HepG2 (cell line): ENCODE measurements around the gene IDNK.

Experiments used
- CTCF ChIP-seq: sonication (generic); formaldehyde crosslinking; IDR thresholded peaks from 2 replicates; pipeline ENCODE4 v1.5.0; 2020; ENCODE audit warnings: mild to moderate bottlenecking, missing genetic modification reagents, moderate library complexity
- DBP ChIP-seq: sonication (generic); formaldehyde crosslinking; IDR thresholded peaks from 2 replicates; pipeline ENCODE4 v1.4.0; 2020; ENCODE audit warnings: missing genetic modification reagents; ENCODE audit errors: not compliant biosample characterization
- KLF12 ChIP-seq: sonication (generic); formaldehyde crosslinking; IDR thresholded peaks from 2 replicates; pipeline ENCODE4 v1.4.0; 2020; ENCODE audit warnings: missing genetic modification reagents, borderline replicate concordance
- MATR3 ChIP-seq: sonication (generic); formaldehyde crosslinking; IDR thresholded peaks from 2 replicates; pipeline ENCODE4 v1.4.0; 2020; ENCODE audit warnings: missing genetic modification reagents
- POLR2AphosphoS5 ChIP-seq: IDR thresholded peaks from 2 replicates; pipeline ENCODE4 v1.6.1; 2012; ENCODE audit warnings: low read depth, low read length
- TOE1 ChIP-seq: sonication (generic); formaldehyde crosslinking; IDR thresholded peaks from 2 replicates; pipeline ENCODE4 v1.4.0; 2020; ENCODE audit warnings: mild to moderate bottlenecking, missing genetic modification reagents
- TRIM24 ChIP-seq: sonication (generic); formaldehyde crosslinking; IDR thresholded peaks from 2 replicates; pipeline ENCODE4 v1.8.0; 2022; ENCODE audit warnings: mild to moderate bottlenecking, missing genetic modification reagents
- ZNF616 ChIP-seq: sonication (generic); formaldehyde crosslinking; IDR thresholded peaks from 2 replicates; pipeline ENCODE4 v1.5.0; 2020; ENCODE audit warnings: low read depth, mild to moderate bottlenecking, missing genetic modification reagents

DNA sequence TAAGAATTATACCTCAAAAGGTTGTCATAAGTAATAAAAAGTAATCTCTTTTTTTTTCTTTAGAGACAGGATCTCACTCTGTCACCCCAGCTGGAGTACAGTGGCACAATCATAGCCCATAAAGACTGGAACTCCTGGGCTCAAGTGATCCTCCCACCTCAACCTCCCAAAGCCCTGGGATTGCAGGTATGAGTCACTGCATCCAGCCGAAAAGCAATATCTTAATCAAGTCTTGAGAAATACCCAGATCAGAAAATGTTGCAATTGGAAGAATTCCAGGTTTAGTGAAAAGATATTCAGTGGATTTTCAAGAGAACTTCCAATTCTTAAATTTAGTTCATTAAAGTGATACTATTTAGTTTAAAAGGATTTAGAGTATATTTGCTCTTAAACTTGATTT lies 40.9 kb upstream of the IDNK start:
- TF ChIP-seq MATR3 (CRISPR knock-in tag), result no peak
- no peak for TF ChIP-seq TOE1 (CRISPR knock-in tag)
- TF ChIP-seq POLR2AphosphoS5, result no peak
- no peak for TF ChIP-seq ZNF616 (CRISPR knock-in tag)
- TF ChIP-seq TRIM24 (CRISPR knock-in tag), result no peak
- no peak for TF ChIP-seq CTCF
- no peak for TF ChIP-seq DBP (CRISPR knock-in tag)
- TF ChIP-seq KLF12 (CRISPR knock-in tag), result no peak
